B cell (primary cell): Measurements from ENCODE around the gene EXD2. TPM values are rescaled to one million over a fixed set of nuclear protein-coding genes. Genes with fewer than 3 reads are reported as not detected.

Source experiments
- ATAC-seq: fragments of 200-7000 bp; cut with Tn5 transposase; one replicate; pipeline ENCODE4 v1.10.0; 2021; ENCODE audit warnings: low read depth, mild to moderate bottlenecking, moderate number of reproducible peaks, moderate library complexity
- CTCF ChIA-PET: fragments of 350-600 bp; sonication (Branson Sonifier 250); formaldehyde crosslinking; loops from one replicate; lab custom pipeline; 2021; ENCODE audit warnings: antibody characterized with exemption, inconsistent platforms; lab: Charles Lee
- POLR2A ChIA-PET: fragments of 350-600 bp; sonication (Branson Sonifier 250); formaldehyde crosslinking; loops from one replicate; lab custom pipeline; 2021; ENCODE audit warnings: antibody characterized with exemption; lab: Charles Lee
- DNase-seq: peaks from one replicate; pipeline ENCODE4 v3.0.0; 2013
- H2AFZ ChIP-seq: 2 replicates; pipeline ENCODE4 v1.6.1; 2012; ENCODE audit warnings: mild to moderate bottlenecking, low read depth, low read length; ENCODE audit not compliant: insufficient read depth, poor library complexity, severe bottlenecking
- H3K27ac ChIP-seq, 2 donors: 1 replicate in 1 of 2; 2 replicates in 1 of 2; pipeline ENCODE4 v1.5.1; 2012 to 2013; ENCODE audit warnings: low read length in 2 of 2, mild to moderate bottlenecking in 2 of 2, moderate library complexity in 1 of 2
- H3K27me3 ChIP-seq, 4 experiments: fragments of 200-600 bp in 1 of 4; sonication (generic) in 1 of 4; replicated peaks in 1 of 4; 1 replicate in 2 of 4; 2 replicates in 2 of 4; pipeline versions ENCODE4 v1.6.1 to v1.7.0; 2013 to 2016; ENCODE audit warnings: low read length in 3 of 4, mild to moderate bottlenecking in 2 of 4, mixed read lengths in 1 of 4, moderate library complexity in 1 of 4; ENCODE audit not compliant: insufficient read depth in 4 of 4, control insufficient read depth in 3 of 4; ENCODE audit errors: control extremely low read depth in 1 of 4
- H3K36me3 ChIP-seq, 2 experiments: replicated peaks in 1 of 2; 1 replicate in 1 of 2; 2 replicates in 1 of 2; pipeline versions ENCODE4 v1.6.1 to v1.7.1; 2013; ENCODE audit warnings: low read length in 1 of 2; ENCODE audit not compliant: insufficient read depth in 2 of 2, control insufficient read depth in 1 of 2; ENCODE audit errors: control extremely low read depth in 1 of 2, extremely low read depth in 1 of 2
- H3K4me1 ChIP-seq, 2 donors: fragments of 200-600 bp in 1 of 2; sonication (generic) in 1 of 2; 1 replicate in 1 of 2; 2 replicates in 1 of 2; pipeline versions ENCODE4 v1.5.1 to v1.6.1; 2013 to 2017; ENCODE audit warnings: low read length in 2 of 2; ENCODE audit not compliant: control insufficient read depth in 2 of 2, insufficient read depth in 2 of 2
- H3K4me2 ChIP-seq: replicated peaks from 2 replicates; pipeline ENCODE3; 2012; ENCODE audit warnings: mild to moderate bottlenecking, low read depth, low read length; ENCODE audit not compliant: poor library complexity, severe bottlenecking
- H3K4me3 ChIP-seq, 5 experiments: fragments of 200-600 bp in 1 of 5; sonication (generic) in 1 of 5; 1 replicate in 3 of 5; 2 replicates in 2 of 5; pipeline versions ENCODE4 v1.5.1 to v1.7.0; 2011 to 2016; ENCODE audit warnings: low read length in 4 of 5, mild to moderate bottlenecking in 4 of 5, low read depth in 2 of 5, control low read depth in 1 of 5, moderate library complexity in 1 of 5; ENCODE audit not compliant: insufficient read depth in 1 of 5; ENCODE audit errors: control extremely low read depth in 1 of 5, extremely low read depth in 1 of 5
- H3K79me2 ChIP-seq: fragments of 200-600 bp; sonication (generic); one replicate; pipeline ENCODE4 v1.6.0; 2016; ENCODE audit warnings: low read length; ENCODE audit not compliant: control insufficient read depth, insufficient read depth
- H3K9ac ChIP-seq: fragments of 200-600 bp; sonication (generic); 2 replicates; pipeline ENCODE4 v1.6.1; 2017; ENCODE audit warnings: mild to moderate bottlenecking, low read length, moderate library complexity
- H3K9me3 ChIP-seq, 3 donors: one replicate each; pipeline versions ENCODE4 v1.6.1 to v1.7.1; 2013; ENCODE audit warnings: low read length in 2 of 3; ENCODE audit not compliant: control insufficient read depth in 2 of 3, insufficient read depth in 1 of 3; ENCODE audit errors: control extremely low read depth in 1 of 3
- H4K20me1 ChIP-seq: 2 replicates; pipeline ENCODE4 v1.6.0; 2012; ENCODE audit warnings: mild to moderate bottlenecking, low read length; ENCODE audit not compliant: insufficient read depth, control insufficient read depth, poor library complexity, severe bottlenecking
- H3K27ac Mint-ChIP-seq: one replicate; pipeline ENCODE4 v1.8.0; 2021; ENCODE audit warnings: mixed read lengths
- H3K27me3 Mint-ChIP-seq: one replicate; pipeline ENCODE4 v1.8.0; 2021; ENCODE audit warnings: mixed read lengths
- H3K4me1 Mint-ChIP-seq: one replicate; pipeline ENCODE4 v1.8.0; 2021; ENCODE audit warnings: mixed read lengths
- H3K4me3 Mint-ChIP-seq: one replicate; pipeline ENCODE4 v1.8.0; 2021; ENCODE audit warnings: mixed read lengths
- H3K9me3 Mint-ChIP-seq: one replicate; pipeline ENCODE4 v1.8.0; 2022; ENCODE audit warnings: mixed read lengths; ENCODE audit not compliant: insufficient read depth
- EZH2 ChIP-seq: IDR thresholded peaks from 2 replicates; pipeline ENCODE4 v1.6.1; 2012; ENCODE audit warnings: borderline replicate concordance, low read depth, mild to moderate bottlenecking, moderate library complexity, low read length; ENCODE audit not compliant: insufficient read depth, poor library complexity, severe bottlenecking
- WGBS: methylation state at CpG from one replicate; pipeline ENCODE4 v1.1.5; 2013; ENCODE audit warnings: missing lambda C conversion rate; ENCODE audit not compliant: insufficient coverage; 5-methylcytosine and 5-hydroxymethylcytosine counted together
- intact Hi-C: fragments of 100-400 bp; cut with micrococcal nuclease; formaldehyde crosslinking; loops from one replicate; pipeline ENCODE4 v1.10.0; 2022
- polyA plus RNA-seq: library from polyadenylated mRNA; depleted of rRNA; stranded (reverse); fragments of >200 nt; gene quantifications from 2 replicates; pipeline ENCODE4 v1.2.3, GENCODE V29; 2012
- total RNA-seq, 2 donors: library from RNA; stranded (reverse); fragments of 120-200 nt in 1 of 2; gene quantifications; 1 replicate in 1 of 2; 2 replicates in 1 of 2; pipeline versions ENCODE4 v1.2.3 to v1.2.4, GENCODE V29; 2013 to 2022
- TF ChIP-seq, protein P1 (sequence below): fragments of 200-600 bp; IDR thresholded peaks from one replicate; pipeline ENCODE4 v1.8.0; 2022; ENCODE audit warnings: antibody characterized with exemption, mild to moderate bottlenecking

The EXD2 gene
- total and polyA plus RNA-seq, 2 donors (not counting 1 experiment from before 2014, with no cell fraction given), result 3.6 to 10.0 TPM

DNA sequence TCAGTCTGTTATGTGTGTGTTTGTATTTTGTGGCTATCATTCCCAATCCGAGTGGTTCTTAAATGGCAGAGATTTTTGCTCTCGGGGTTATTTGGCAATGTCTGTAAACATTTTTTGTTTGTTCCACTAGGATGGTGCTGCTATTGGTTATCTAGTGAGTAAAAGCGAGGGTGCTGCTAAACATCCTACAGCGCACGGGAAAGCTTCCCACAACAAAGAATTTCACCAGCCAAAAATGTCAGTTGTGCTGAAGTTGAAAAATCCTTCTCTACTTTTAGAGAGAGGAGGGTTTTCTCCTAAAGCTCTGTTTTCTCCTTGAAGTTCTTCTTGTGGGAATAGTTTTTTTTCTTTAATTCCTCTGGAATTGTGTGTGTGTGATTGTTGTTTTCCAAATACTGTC, 2.4 kb downstream of the EXD2 start:
- no CpG with 5 or more reads among the region's 5 CpGs for WGBS
- Mint-ChIP-seq H3K4me1 (peaks cover 14% of the 10 kb centered on the region), H3K4me3 (no peak overlapping the region), H3K27ac (no peak overlapping the region), H3K9me3 (no peaks in the 10 kb centered on the region), H3K27me3 (peaks cover 2% of the 10 kb centered on the region)
- Histone ChIP-seq H3K27me3 (no peaks in the 10 kb centered on the region), H3K4me1 (peaks cover 4 to 7% of the 10 kb centered on the region in 2 donors), H3K9me3 (no peaks in the 10 kb centered on the region), H3K27ac (no peak overlapping the region), H3K4me3 (no peak overlapping the region), H3K4me2 (no peak overlapping the region), H3K79me2 (peaks cover 18% of the 10 kb centered on the region), H2AFZ (no peak overlapping the region), H3K36me3 (no peaks in the 10 kb centered on the region), H3K9ac (no peak overlapping the region), H4K20me1 (no peaks in the 10 kb centered on the region)
- intact Hi-C loops, result no loop called here
- ATAC-seq, result no peak
- ChIA-PET POLR2A (no interaction called here), CTCF (no interaction called here)
- DNase-seq, result no peak
- TF ChIP-seq, protein P1, sequence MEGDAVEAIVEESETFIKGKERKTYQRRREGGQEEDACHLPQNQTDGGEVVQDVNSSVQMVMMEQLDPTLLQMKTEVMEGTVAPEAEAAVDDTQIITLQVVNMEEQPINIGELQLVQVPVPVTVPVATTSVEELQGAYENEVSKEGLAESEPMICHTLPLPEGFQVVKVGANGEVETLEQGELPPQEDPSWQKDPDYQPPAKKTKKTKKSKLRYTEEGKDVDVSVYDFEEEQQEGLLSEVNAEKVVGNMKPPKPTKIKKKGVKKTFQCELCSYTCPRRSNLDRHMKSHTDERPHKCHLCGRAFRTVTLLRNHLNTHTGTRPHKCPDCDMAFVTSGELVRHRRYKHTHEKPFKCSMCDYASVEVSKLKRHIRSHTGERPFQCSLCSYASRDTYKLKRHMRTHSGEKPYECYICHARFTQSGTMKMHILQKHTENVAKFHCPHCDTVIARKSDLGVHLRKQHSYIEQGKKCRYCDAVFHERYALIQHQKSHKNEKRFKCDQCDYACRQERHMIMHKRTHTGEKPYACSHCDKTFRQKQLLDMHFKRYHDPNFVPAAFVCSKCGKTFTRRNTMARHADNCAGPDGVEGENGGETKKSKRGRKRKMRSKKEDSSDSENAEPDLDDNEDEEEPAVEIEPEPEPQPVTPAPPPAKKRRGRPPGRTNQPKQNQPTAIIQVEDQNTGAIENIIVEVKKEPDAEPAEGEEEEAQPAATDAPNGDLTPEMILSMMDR, result no peak
- no peak for TF ChIP-seq EZH2

DNA sequence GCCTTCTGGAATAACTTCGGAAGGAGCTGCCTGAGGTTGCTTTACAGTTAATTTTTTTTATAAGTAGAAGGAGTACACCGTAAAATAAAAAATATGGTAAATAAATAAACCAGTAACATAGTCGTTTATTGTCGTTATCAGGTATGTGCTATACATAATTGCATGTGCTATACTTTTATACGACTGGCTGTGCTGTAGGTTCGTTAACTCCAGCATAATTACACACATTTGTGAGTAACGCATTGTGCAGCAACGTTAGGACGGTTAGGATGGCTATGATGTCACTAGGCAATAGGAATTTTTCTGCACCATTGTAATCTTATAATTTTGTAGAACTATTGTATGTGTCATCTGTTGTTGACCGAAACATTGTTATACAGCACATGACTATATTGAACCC, 8.5 kb downstream of the EXD2 start:
- Histone ChIP-seq H3K36me3 (no peaks in the 10 kb centered on the region), H3K4me3 (no peak overlapping the region), H3K4me2 (no peak overlapping the region), H3K9ac (no peak overlapping the region), H3K4me1 (no peaks in the 10 kb centered on the region), H3K27ac (no peak overlapping the region), H3K9me3 (no peaks in the 10 kb centered on the region), H4K20me1 (no peaks in the 10 kb centered on the region), H3K79me2 (peaks cover 14% of the 10 kb centered on the region), H2AFZ (no peak overlapping the region), H3K27me3 (no peaks in the 10 kb centered on the region)
- no peak for ATAC-seq
- Mint-ChIP-seq H3K27ac (no peak overlapping the region), H3K4me1 (no peaks in the 10 kb centered on the region), H3K27me3 (no peaks in the 10 kb centered on the region), H3K9me3 (no peaks in the 10 kb centered on the region), H3K4me3 (no peak overlapping the region)
- CTCF ChIA-PET, result interaction anchor here (0.6 to 1.2 kb wide), 2 partner anchors 11 to 71 kb away, joined by 3 read pairs; no protein-coding TSS in a partner anchor
- WGBS, result no CpG with 5 or more reads among the region's 10 CpGs
- DNase-seq, result no peak
- POLR2A ChIA-PET, result no interaction called here
- intact Hi-C loops, result no loop called here
- TF ChIP-seq EZH2, result no peak
- TF ChIP-seq, protein P1, result no peak
